Inflammatory macrophage treated with lipopolysaccharide for 1 hour (primary cell): ENCODE results near the gene ITPKA.

Source experiments
- DNase-seq, 2 donors: peaks; one replicate each; pipeline ENCODE4 v3.0.0-alpha.2; 2020 to 2022

The ITPKA gene

DNA sequence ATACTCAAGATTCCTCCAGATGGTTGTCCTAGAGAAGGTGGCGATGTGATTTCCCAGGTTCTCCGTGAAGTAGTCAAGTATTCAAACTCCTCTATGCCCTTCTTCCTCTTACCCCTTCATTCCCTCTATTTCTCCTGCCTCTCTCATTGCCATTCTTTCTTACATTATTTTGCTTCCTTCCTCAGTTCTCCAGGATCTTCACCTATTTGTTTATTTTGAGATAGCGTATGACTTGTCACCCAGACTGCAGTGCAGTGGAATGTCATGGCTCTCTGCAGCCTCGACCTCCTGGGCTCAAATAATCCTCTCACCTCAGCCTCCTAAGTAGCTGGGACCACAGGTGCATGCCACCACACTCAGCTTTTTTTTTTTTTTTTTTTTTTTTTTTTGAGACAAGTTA lies 1.8 kb upstream of the ITPKA start:
- no peak for DNase-seq

DNA sequence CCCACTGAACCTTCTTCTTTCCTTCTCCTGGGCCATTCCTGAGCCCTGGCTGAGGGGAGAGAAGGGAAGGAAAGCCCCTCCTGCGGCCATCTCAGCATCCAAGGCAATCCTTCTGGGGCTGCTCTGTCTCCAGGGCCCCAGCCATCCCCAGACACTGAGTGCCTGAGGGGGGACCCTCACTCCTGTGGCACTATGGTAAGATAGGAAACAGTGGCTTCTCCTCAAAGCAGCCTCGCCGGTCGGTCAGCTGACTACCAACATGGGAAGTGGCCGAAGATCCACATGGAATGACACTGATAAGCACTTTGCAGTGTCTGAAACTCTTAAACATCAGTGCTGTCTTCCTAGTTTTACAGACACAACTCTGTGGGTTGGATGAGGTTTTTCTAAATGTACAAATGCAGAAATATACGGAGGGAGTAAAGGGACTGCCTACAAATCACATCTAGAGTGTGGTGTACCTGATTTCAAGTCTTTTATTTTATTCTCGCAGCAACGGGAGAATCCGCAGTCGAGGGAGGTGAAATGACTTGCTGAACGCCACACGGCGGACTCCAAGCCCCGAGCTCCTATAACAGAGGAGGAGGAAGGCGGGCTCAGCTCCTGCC lies 973 bp upstream of the ITPKA start:
- DNase-seq = no peak

DNA sequence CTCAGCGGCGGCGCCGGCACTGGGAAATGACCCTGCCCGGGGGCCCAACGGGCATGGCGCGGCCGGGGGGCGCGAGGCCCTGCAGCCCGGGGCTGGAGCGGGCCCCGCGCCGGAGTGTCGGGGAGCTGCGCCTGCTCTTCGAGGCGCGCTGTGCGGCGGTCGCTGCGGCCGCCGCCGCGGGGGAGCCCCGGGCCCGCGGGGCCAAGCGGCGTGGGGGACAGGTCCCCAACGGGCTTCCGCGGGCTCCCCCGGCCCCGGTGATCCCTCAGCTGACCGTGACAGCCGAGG lies 172 bp downstream of the ITPKA start:
- DNase-seq = no peak

DNA sequence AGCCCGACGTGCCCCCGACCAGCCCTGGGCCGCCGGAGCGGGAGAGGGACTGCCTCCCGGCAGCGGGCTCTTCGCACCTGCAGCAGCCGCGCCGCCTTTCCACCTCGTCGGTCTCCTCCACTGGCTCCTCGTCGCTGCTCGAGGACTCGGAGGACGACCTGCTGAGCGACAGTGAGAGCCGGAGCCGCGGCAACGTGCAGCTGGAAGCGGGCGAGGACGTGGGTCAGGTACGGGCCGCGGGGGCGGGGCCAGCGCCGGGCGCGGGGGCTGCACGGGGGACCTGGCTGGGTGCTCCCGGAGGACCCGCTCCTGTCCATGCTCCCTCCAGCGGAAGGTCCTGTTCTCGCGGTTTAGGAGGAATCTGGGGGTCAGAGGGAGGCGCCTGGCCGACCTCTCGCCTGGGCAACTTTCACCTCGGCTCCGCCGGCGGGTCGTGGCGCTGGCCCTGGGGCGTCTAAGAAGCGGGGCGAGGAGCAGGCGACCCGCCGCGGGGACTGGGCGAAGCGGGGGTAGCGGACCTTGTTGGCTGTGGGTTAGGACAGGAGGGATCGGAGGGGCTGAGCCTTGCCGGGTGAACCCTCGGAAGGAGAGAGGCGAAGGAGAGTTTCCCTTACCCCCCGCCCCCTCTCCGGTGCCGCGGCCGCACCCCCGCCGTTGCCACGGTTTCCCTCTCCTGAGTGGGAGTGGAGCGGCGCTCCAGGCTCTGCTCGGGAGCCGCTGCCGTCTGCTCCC lies 682 bp downstream of the ITPKA start:
- DNase-seq = no peak

DNA sequence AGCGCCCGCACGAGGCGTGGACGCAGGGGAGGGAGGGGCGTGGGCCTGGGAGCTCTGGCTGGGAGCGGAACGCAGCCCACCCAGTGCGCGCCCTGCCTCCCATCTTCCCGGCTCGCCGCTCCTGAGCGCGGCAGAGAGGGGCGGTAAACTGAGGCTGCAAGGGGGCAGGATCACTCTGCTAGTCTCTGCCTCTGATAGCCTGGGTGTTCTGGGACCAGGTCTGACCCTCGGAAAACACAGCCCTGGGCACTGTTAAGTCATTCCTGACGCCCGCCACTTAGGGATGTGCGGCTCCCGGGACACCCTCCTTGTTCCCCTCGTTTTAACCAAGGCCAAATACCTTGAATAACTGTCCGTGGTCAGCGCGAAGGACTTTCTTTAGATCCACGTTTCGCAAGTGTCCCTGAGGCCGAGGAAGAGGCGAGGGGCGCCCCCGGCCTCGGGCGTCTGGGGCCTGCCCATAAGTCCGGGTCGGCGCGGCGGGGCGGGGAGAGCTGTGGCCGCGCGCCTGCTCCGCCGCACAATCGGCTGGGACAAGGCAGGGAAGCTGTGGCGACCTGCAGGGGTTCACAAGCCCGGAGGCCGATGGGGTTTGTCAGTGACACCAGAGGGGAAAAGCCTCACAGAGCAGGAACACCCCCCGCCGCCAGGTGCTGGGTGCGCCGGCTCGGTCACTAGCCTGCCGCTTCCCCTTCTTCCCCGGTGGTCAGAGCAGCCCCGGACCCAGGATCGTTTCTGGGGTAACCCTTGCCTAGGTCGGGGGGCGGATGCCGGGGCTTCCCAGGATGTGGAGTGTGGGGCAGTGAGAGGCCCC lies 1.5 kb downstream of the ITPKA start:
- no peak for DNase-seq

DNA sequence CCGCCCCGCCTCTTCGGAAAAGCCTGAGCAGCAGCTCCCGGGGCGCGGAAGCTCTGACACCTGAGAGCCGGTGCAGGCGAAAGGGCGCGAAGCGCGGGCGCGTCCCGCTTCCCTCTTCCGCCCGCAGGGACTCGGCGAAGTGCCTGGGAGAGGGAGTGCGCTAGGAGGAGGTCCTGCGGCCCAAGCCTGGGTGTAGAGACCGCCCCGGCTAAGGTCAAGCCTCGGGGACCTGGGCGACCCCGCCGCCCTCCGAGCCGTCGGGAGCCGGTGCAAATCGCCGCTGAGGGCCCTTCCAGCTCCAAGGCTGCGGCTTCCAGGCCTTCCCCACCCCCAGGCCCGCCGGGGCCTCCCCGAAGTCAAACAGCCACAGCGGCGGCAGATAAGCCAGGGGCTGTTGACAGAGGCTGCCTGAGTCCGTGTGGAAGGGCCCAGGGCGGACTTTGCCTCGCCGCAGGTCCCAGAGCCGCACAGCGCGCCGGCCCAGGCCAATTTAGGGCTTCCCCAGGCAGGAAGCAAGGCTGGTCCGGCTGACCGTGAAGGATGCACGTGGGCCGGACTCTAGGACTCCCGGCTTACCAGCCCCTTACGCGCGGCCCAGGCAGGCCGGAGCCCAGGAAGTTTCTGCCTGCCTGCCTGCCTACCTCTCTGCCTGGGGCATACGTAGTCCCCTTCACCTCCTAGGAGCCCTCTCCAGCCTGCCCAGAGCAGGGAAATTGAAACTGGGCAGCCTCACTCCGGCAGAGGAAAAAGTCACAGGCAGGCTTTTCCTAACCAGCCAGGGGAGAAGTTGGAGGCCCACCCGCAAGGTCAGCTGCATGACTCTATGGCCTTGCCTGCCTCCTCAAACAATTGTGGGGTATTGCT lies 2.3 kb downstream of the ITPKA start:
- DNase-seq = no peak

DNA sequence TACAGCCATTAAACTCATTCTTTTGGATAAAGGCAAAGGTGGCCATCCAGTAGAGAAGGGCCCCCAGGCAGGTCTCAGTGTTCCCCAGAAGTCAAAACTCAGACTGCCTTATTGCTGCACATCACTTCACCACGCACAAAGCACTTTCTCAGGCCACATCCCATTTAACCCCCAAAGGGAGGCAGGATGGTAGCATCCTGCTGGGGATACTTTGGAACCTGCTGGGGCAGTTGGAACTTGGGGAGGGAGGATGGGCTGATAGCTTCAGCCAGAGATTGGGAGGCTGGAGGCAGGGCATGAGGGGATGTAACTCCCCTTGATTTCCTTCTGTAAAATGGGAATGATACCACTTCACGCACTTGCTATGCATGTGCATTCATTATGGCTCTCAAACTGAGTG lies 5.0 kb downstream of the ITPKA start:
- no peak for DNase-seq

DNA sequence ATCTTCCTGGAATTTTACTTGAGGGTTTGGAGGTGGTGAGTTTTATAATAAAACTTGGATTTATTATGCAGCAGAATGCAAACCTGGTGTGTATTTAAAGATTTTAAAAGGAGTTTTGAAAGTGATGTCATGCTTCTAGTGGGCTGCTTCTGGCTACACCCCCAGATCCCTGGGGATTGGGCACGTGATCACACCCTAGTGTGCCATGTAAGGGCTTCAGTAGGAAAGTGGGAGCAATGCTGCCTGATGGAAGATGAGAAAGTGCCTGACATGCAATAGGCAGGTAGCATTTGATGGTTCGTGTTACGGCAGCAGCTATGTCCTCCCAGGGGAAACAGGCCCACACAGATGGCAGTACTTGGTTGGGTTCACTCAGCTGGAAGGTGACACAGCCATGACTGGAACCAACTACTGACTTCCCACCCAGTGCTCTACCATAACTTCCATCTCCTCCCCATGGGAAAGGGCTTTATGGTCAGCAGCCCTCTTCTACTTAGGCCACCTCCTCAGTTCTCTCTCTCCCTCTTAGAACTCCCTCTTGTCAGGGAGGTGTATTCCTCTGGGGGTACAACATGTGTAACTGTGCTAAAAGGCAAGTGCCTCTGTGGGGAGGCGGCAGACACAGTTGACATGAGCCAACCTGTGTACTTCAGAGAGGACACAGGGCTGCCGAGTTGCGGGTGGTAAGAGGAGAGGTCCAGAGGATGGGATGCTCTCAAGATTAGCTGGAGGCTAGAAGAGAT lies 5.6 kb downstream of the ITPKA start:
- DNase-seq = no peak

DNA sequence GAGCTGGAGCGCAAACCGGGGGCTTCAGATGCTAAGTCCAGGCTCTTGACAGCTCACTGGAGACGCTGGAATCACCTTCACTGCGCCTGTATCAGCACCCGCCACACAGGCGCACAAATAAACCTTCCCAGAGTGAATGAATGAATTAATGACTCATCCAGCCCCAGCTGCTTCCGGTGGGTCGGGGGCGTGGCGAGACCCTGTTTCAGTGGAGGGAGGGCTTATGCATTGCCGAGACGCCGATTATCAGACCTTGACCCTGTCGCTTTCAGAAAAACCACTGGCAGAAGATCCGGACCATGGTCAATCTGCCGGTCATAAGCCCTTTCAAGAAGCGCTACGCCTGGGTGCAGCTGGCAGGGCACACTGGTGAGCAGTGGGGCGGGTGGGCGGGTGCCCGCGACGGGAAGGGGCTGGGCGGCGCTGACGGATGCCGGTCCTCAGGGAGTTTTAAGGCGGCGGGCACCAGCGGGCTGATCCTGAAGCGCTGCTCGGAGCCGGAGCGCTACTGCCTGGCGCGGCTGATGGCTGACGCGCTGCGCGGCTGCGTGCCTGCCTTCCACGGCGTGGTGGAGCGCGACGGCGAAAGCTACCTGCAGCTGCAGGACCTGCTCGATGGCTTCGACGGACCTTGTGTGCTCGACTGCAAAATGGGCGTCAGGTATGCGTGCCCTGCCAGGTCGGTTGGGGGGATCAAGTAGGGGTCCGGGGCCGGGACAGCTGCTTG lies 7.7 kb downstream of the ITPKA start:
- no peak for DNase-seq

DNA sequence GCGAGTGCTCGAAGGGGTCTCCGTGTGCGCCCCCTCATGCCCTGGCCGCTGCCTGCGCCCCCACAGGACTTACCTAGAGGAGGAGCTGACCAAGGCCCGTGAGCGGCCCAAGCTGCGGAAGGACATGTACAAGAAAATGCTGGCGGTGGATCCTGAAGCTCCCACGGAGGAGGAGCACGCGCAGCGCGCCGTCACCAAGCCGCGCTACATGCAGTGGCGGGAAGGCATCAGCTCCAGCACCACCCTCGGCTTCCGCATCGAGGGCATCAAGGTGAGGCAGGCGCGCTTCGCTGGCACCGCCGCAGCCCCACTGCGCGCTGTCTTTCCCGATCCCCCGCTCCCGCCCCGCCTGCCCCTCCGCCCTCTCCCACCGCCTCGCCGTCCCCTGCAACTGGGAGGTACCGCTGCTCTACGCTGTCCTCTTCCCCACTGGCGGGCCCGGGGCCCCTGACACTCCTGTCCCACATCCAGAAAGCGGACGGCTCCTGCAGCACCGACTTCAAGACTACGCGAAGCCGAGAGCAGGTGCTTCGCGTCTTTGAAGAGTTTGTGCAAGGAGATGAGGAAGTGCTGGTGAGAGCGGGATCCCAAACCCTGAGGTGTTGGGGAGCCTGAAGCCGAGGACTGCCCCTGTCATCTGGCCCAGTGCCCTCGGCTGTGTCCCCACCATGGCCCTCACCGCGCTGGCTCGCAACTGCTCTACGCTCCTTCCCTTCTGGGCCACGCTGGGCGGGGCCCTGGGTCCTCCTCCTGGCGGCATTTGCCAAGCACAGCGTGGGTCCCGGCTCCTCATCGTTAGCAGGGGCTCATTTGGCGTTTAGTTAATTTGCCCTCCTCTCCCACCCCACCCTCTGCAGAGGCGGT lies 8.5 kb downstream of the ITPKA start:
- peak in 1 of 2 donors; percentile 19 for DNase-seq

DNA sequence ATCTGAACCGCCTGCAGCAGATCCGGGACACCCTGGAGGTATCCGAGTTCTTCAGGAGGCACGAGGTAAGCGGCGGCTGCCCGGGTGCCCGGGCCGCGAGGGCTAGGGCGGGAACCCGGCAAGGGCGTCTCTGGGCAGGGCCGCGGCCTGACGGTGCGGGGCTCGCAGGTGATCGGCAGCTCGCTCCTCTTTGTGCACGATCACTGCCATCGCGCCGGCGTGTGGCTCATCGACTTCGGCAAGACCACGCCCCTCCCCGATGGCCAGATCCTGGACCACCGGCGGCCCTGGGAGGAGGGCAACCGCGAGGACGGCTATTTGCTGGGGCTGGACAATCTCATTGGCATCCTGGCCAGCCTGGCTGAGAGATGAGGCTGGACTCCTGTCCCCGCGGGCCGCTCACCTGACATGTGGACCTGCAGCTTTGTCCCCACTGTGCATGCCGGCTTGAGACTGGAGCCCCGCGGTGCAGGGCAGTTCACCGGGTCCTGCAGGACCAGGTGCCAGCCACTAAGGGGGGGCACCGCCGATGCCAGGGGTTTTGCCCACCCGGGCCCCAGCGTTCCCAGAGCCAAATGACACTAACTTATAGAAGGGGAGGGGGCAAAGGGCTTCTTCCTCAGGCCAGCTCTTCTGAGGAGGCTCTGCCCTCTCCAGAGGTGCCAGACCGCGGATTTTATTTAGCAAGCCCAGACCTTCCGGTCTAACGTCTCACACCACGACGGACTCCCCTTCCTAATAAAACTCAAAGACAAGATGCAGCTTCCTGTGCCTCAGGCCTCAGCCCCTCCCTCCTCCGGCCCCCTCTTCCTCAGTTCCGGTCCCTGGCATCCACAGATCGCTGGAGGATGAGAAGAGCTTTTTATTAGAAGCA lies 9.4 kb downstream of the ITPKA start:
- no peak for DNase-seq

DNA sequence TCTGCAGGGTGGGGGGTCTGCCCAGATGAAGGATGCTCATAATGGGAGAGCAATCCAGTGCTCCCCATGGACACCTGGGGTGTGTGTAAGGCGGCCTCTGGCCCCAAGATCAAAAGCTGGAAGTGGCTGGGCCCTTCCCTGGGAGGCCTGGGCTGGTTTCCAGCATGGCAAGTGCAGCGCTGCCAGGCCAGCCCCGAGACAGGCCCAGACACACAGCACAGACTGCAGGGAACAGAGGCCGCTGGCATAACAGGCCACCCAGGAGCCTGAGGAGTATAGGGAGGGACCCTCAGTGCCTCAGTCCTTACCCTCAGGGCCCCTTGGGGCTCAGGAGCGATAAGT lies 10.0 kb downstream of the ITPKA start:
- no peak for DNase-seq

DNA sequence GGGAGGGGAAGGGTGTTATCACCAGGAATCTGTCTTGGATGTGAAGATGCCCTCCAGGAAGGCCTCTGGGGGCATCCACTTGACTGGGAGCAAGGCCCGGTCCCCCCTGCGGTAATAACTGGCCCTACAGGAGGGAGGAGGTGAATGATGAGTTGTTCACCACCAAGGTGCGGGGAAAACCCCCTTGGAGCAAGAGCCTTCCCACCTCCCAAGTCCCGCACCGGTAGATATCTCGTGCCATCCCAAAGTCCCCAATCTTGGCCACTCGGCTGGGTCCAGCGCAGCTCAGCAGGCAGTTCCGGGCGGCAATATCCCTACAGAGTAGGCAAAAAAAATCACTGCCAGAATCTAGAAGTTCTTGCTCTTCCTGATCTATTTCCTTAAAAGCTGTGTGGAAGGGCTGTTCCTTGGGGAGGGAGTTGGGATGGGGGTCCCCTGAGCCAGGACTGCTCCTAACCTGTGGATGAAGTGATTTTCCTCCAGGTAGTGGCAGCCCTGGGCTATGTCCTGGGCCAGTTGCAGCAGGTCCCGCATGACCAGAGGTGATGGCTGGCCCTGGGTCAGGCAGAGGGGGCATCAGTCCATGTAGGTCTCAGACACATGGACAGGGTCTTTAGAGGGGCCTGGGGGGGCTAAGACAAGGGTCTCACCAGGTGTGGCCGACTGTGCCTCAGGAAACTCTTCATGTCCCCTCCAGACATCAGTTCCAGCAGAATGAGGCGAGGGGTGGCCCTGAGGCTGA lies 11.2 kb downstream of the ITPKA start:
- no peak for DNase-seq

DNA sequence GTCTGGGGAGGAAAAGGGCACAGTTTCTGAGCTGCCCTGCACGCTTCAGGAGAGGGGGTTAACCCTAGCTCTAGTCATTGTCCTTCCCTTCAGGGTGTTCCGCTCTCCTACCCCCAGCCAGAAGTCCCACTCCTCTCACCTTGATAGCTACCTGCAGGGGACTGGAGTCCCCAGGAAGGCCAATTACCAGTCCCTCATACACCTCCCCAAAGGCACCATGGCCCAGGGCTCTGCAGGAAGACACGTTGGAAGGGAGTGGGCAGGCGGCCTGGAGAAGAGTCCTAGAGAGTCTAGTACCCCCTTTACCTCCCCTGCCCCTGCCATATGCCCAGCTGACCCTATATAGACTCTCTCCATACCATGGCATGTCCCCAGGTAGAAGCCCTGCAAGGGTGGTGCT lies 12.1 kb downstream of the ITPKA start:
- DNase-seq = no peak

DNA sequence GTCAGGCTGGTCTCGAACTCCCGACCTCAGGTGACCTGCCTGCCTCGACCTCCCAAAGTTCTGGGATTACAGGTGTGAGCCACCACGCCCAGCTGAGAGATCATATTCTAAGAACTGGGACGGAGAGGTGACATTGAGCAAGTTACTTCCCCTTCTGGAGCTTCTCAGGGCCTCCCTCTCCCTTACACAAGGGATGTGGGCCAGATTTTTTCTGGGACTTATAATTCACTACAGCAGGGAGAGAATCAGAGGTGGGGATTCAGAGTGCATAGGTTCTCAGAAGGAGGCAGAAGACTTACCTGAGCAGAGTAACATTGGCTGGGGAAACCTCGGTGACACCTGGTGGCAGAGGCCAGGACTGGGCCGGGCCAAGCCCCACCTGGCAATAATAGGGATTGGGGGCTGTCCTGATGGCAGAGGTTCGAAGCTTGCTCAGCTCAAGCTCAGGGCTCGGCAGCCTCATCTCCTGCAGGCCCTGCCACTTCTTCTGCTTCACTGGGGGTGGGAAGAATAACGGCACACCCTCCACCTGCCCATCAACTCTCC lies 13.2 kb downstream of the ITPKA start:
- DNase-seq = no peak

DNA sequence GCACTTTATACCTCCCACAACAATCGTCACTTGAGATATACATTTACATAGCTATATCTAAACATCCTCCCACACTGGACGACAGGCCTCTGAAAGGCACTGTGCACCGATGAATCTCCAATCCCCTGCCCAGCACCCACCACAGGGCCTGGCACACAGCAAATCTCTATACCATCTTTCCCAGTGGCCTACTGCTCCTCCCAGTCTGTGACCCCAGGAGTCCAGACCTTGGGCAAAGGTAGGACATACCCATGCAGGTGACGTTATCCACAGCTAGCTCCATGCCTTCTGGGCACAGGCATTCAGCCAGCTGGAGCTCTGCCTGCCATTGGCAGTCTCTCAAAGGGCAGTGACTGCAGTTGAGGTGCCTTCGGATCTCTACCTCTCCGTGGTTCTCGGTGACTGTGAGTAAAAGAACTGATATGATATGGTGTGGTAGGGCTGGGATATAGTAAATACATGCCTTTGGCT lies 14.2 kb downstream of the ITPKA start:
- no peak for DNase-seq

DNA sequence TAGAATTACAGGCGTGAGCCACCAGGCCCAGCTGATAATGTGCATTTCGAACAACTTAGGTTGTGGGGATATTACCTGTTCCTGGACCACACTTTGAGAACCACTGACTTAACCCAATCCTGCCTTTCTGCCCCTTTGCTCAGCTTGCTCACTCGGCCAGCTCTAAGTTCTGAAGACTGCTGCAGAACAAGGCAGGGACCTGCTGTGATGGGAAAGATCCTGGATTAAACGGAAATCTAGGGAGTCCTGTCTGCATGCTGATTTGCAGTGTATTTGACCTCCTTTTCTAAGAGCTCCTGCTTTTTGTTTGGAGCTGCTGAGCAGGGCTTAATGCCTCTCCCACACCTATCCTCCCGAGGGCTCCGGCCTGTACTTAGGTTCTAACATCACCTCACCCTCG lies 17.1 kb downstream of the ITPKA start:
- DNase-seq = no peak

DNA sequence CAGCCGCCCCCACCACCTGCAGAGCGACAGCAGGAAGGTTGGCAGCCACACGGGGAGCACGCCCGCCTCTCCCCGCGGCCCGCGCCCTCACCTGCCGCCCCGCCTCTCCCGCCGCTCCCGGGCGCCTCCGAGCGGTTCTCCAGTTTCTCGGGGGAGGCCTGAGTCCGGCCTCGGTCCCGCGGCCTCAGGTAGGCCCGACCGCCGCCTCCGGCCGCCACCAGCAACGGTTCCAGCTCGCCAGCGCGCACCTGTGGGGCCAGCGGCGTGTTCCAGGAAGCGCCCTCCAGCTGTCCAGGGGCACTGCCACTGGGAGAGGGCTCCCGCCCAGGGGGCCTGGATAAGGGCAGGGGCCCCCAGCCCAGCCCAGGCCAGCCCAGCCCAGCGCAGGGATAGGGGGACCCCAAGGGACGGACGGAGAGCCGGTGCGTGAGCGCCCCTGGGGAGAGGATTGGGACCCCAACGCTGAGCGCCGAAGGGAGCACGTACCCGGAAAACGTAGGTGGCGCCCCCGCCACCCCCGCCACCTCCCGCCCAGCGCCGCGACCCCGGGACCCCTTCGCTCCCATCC lies 17.7 kb downstream of the ITPKA start:
- DNase-seq = no peak
